Measurements from ENCODE around the gene SYK. TPM values are rescaled to one million over a fixed set of nuclear protein-coding genes. Genes with fewer than 3 reads are reported as not detected.
"Not testable (repeated sequence)": the region's sequence is repeated elsewhere in the genome, so short reads cannot be mapped to it uniquely, and the experiment has no call there.

SYK gene
- total RNA-seq, 1 experiment from 2014 or later: 9.4 TPM

DNA sequence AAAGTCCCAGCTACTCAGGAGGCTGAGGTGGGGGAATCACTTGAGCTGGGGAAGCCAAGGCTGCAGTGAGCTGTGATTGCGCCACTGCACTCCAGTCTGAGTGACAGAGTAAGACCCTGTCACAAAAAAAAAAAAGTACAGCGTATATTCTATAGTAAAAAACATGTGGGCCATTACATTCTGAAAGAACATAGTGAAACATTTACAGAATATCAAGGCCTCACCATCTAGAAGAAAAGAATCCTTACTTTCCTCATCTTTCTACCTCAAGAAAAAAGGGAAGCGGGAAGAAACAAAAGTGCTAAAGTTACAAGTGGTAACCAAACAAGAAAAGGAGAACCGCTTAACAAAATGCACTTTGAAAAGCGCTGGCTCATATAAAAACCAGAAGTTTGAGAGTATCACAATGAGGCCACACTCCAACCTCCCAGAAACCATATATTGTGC is 5.7 kb upstream of the SYK start:
- DNase-seq (ENCODE audit: low read depth): no peak

DNA sequence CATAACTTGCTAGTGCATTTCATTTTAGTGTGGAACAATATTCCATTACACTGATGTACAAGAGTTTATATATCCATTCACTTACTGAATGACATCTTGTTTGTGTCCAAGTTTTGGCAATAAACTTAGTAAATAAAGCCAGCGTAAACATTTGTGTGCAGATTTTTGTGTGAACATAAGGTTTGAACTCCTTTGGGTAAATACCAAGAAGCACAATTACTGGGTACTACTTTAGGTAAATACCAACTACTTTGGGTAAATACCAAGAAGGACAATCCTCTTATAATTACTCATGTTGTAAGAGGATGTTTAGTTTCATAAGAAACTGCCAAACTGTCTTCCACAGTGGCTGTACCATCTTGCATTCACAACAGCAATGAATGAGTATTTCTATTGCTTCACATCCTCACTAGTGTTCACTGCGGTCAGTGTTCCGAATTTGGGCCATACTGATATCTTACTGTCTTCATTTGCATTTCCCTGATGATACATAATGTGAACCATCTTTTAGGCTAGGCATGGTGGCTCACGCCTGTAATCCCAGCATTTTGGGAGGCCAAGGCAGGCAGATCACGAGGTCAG is 2.3 kb upstream of the SYK start:
- DNase-seq (ENCODE audit: low read depth): no peak

DNA sequence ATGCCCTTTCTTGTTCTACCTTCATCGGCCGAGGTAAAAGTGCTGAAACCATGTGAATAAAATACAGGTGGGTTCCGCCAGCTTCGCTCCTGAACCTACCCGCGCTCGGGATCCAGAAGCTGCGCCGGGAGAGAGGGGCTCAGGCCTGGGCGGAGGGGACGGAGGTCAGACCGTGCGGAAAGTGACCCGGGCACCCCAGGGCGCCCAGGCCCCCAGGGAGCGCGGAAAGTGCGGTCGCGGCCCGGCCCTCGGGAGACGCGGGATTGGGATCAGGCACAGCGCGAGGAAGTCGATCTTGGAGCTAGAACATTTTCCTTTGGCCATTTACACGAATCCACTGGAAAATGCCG is 329 bp downstream of the SYK start:
- peak; percentile 17 for DNase-seq (ENCODE audit: low read depth)

DNA sequence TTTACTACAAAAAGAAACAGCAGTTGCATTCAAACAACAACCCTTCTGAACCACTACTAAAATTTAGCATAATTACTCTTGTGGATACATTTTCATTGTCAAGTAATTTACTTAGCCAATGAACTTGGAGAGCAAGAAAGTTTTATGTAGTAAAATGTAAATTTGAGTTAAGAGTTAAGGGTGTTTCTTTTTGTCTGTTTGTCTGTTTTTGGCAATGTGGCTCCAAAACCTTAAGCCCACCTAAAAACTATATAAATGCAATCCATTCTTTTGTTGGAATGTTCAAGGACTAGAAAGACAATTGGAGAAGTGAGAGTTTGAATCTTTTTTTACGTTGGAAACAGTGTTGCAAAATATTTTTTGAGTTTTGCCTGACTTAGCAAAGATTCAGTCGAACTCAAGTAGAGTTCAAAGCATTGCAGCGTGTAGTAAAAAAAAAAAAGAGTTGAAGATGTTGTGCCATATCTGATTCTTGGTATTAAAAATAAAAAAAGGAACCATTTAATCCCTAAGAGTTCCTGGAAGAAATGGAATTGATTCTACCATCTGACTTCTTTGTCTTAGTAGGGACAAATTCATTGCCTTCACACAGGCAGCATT is 867 bp downstream of the SYK start:
- DNase-seq (ENCODE audit: low read depth): no peak

DNA sequence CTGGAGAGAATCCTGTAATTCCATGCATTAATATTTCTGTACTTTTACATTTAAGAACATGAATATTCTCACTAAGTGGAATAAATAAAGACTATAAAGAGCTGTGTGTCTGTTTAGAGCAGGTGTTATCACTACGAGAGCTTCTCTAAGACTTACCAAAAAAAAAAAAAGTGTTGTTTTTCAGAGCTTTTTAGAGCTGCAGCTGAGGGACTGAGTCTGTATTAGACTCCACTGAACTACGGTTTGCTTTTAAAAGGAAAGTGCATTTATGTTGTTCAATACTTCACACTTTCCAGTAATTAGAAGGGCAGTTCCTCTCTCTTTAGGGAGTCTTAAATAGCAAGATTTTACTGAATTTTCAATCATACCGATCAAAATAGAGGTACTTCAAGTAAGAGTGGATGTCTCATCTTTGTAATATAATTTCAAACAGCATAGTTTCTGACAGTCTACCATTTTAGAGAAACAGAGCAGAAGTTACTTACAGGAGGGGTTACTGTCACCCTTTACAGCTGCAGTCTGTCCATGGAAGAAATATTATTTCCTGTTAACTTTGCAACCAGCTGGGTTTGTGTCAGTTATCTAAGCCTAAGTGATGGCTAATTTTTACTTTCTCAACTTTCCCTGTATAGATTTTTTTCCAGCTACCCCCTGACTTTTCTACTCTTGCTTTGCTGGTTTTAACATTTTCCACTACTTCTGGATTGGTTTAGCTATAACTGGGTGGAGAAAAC is 2.4 kb downstream of the SYK start:
- DNase-seq (ENCODE audit: low read depth): no peak

DNA sequence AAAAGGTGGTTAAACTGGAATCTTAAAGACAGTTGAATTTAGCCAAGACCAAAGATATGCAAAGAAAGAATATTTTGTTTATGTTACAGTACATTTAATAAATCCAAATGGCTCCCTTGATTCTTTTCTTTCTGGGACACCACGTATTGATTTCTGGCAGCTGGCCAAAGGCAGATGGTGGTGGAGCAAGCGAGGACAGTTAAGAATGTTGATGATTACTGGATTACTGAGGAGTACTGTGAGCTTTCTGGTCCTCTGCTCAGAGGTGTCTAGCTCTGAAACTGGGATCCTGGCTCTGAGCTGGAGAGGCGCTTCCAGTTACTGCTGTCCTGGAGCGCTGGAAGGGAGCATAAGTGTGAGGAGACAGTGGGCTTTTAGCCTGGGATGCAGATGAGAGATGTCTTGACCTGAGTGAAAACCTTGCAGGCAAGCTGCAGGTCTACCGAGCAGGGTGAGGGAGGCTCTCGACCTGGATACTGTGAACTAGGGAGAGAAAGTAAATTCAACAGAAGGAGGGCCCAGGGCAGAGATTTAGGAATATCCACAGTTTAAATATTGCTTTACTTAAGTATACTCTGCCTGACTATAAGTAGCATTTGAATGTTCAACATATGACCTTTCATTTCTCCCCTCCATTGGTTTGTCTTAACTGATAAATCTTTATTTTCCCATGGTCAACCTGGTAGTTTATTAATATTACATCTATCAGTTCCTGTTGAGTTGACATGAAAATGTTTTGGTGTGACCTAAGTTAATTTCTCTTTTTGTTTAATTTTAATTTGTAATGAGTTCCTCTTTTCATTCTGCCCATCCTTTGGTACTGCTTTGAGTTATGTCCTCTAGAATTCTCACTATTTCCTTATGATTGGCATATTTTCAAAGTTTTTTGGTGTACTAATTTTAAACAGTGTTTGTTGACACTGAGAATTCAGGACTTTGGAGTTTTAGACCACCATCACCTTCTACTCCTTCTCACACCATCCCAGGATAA is 3.7 kb downstream of the SYK start:
- DNase-seq (ENCODE audit: low read depth): no peak

DNA sequence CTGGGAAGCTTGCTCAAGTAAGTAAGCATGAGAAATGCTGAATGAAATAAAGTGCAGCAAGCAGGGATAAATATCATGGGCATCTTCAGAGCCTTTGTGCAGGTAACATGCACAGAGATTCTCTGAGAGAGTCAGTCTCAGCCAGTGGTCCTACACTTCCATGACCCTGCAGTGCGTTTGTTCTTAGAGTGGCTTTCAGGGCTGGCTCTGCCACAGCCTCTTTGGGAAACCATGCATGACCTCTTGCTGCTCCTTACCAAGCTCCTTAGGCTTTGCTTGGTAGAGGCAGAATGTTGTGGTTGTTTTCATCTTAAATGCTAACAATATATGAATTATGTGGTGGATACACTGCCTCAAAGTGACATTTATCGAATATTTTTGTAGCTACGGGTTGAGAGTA is 5.4 kb downstream of the SYK start:
- no peak for DNase-seq (ENCODE audit: low read depth)

DNA sequence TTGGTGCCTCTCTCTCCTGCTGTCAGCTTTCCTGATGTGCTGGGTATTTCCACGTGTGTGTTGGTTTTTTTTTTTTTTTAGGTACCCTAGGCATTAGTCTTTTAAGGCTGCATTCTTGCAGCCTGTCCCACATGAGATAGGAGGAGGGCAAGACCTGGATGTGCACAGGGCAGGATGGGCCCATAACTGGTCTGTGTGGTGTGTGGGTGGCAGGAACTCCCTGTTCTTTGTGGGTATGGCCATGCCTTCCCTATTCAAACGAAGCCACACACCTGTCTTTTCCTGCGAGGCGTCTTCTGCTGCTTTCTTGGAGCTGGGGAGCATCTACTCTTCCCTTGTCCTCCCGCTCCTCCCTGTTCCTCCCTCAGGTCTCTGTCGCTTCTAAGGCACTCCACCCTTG is 6.8 kb downstream of the SYK start:
- DNase-seq (ENCODE audit: low read depth): no peak

DNA sequence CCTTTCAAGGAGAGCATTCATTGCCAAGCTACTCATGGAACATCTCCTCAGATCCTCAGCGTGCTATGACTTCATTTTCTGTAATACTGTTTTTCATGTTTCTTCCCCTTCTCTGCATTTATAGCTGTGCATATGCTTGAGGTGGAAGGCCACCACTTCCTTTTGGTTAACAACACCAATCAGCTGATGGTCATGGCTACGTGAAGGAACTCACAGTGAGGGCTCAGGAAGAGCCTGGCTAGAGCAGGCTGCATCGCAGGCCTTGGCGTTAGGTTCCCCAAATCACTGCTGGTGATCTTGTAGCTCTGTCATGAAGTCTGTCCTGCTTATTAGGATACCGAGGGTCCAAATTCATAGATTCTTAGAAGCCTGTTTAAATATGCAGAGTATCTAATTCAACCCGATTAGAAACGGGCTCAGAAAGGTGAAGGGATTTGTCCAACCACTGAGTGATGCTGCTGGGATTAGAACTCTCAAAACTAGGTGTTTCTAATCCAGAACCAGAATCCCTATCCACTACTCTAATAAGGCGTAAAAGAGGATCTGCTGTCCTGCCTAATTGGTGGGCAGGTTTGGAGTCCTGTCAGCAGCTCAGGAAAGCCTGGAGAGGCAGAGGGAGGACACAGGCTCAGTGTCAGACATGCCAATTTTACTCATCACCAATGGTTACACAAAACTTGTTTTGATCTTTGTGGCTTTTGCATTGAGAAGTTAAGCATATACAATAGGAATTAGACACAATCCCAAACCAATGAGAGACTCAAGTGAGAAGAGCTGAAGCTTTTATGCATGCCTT is 7.5 kb downstream of the SYK start:
- no peak for DNase-seq (ENCODE audit: low read depth)

DNA sequence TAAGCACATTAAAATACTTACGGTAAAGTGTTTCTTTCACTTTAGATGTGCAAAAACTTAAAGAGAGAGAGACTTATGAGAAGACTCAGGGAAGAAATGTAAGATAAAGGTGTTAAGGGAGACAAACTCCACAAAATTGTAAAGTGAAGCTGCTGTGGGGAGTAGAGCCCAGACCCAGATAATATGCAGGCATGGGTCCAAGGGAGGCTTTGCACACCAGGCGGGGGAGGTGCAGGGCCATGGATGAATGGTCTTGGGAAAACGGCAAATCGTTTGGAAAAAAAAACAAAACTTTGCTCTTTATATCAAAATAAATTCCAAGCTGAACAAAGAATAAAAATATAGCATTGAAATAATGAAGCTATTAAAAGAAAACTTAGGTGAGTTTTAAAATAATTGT is 9.1 kb downstream of the SYK start:
- peak; percentile 23 for DNase-seq (ENCODE audit: low read depth)

DNA sequence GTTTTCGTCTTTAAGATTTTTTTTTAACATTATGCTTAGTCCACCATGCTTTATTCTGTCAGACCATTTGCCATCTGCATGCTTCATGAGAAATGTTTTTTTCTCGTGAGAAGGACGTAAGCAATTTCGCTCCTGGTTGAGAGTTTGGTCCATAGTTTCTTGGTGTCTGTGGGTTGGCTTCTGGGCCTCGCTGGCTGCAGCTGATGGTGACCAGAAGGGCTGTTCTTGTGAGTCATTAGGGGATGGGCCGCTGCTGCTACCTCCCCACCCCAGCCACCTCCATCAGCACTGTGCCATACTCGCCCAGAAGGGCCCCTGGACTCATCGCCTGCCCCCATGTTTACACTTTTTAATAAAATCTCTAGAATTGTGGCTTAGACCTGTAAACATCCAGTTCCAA is 11.4 kb downstream of the SYK start:
- DNase-seq (ENCODE audit: low read depth): no peak

DNA sequence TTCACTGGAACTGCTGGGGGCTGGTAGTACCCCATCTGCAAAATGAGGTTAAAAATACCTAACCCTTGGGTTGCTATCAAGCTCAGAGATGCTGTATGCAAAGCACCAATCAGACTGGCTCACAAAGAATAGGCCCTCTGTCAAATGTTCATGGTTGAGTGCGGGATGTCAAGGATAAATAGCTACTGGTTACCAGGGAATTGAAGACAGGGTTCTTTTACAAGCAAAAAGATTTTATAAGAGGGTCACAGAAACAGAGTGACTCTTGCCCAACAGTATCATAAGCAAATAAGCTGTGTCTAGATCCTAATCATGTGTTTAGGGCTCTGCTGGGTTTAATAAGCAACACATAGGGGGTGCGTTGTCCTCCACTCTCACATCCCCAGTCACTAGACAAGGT is 11.9 kb downstream of the SYK start:
- no peak for DNase-seq (ENCODE audit: low read depth)

DNA sequence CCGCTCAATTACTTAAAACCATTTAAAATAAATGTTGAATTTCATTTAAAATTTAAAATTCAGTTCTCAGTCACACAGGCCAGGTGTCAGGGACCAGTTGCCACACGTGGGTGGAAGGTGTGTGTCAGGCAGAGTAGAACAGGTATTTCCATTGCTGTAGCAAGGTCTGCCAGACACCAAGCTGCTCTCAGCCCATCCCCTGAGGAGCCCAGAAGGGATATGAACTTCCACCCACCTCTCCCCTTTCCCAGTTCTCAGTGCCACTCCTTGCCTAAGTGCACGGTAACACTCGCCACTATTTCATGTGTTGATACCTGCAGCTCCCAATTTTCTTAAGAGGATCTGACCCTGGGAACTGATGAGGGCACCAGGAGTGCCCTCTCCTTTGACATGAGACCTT is 12.7 kb downstream of the SYK start:
- no peak for DNase-seq (ENCODE audit: low read depth)

DNA sequence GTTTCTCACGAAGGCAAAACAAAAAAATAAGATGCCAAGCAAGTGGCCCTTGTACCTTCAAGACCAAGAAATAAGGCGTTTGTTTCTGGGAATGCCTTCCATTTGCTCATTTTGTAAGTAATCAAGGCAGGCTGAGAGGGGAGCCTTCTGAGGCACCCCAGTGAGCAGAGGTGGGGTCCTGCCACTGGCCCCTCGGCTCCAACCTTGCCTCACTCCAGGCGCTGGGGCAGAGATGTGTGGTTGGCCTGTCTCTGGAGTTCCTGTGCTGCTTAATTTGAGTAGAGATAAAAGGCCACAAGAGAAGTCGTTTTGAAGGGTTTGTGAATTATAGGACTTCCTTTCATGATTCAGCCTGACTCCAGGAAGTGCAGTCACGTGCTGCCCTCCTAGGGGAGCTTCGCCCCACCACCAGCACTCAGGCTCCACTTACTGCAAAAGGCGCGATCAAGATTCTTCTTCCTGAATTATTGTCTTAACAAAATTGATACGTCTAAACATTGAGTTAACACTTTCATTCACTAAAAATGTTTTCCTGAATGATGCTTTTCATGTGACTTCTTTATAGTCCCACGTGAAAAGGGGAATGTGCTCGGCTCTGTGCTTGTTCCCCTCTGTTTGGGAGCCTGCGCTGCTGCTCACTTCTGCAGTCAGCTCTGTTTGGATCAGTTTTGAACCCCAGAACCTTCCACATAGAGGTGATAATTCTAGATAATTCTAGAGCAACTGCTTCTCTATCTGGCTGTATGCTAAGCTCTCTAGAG is 13.7 kb downstream of the SYK start:
- DNase-seq (ENCODE audit: low read depth): peak; percentile 82

DNA sequence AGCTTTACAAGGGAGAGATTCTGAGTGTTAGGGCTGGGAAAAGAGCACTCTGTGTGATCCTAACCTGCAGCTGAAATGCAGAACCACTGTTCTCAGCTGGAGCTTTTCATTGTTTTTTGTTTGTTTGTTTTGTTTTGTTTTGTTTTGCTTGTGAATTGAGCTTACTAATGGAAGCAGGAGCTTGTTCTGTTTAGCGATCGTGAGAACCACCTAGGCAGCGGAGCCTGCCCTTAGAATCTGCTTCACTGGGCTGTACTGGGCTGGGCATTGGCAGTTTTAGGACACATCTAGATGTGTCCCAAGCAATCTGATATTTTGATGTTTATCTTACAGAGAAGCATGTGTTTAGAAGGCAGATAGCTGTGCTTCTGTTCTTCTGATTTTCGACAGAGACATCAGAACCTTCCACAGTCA is 14.3 kb downstream of the SYK start:
- no peak for DNase-seq (ENCODE audit: low read depth)

DNA sequence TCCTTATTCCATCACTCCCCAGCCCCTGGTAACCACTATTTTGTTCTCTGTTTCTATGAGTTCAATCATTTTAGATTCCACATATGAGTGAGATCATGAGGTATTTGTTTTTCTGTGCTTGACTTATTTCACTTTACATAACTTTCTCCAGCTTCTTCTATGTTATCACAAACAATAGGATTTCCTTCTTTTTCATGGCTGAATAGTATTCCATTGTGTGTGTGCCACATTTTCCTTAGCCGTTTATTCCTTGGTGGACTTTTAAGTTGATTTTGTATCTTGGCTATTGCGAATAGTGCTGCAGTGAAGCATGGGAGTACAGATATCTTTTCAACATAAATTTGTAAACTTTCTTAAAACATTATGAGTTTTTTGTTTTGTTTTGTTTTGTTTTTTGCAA is 15.1 kb downstream of the SYK start:
- no peak for DNase-seq (ENCODE audit: low read depth)

DNA sequence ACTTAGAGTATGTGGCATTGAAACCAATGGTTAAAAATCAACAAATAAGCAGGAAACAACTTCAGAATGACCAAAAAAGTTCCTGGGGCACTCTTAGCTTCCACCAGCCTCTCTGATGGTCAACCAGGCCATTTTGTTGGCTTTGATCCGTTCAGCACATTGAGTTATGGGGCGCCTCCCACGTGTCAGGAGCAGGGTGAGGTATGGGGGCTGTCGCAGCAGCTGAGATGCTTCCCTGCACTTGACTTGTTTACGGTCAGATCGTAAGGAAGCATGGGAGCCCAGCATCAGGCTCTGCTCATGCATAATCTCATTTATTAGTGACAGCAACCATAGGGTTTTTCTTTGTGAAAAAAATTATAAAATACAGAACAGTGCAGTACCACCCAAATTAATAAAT is 16.7 kb downstream of the SYK start:
- no peak for DNase-seq (ENCODE audit: low read depth)

DNA sequence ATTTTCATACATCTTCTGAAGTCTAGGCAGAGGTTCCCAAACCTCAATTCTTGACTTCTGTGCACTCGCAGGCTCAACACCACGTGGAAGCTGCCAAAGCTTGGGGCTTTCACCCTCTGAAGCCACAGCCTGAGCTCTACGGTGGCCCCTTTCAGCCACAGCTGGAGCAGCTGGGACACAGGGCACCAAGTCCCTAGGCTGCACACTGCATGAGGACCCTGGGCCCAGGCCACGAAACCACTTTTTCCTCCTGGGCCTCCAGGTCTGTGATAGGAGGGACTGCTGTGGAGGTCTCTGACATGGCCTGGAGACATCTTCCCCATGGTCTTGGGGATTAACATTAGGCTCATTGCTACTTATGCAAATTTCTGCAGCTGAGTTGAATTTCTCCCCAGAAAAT is 18.8 kb downstream of the SYK start:
- not testable (repeated sequence) for DNase-seq (ENCODE audit: low read depth)

DNA sequence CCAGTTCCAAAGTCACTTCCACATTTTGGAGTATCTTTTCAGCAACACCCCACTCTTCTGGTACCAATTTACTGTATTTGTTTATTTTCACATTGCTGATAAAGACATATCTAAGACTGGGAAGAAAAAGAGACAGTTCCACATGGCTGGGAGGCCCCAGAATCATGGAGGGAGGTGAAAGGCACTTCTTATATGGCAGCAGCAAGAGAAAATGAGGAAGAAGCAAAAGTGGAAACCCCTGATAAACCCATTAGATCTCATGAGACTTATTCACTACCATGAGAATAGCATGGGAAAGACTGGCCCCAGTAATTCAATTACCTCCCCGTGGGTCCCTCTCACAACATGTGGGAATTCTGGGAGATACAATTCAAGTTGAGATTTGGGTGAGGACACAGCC is 19.6 kb downstream of the SYK start:
- DNase-seq (ENCODE audit: low read depth): not testable (repeated sequence)

DNA sequence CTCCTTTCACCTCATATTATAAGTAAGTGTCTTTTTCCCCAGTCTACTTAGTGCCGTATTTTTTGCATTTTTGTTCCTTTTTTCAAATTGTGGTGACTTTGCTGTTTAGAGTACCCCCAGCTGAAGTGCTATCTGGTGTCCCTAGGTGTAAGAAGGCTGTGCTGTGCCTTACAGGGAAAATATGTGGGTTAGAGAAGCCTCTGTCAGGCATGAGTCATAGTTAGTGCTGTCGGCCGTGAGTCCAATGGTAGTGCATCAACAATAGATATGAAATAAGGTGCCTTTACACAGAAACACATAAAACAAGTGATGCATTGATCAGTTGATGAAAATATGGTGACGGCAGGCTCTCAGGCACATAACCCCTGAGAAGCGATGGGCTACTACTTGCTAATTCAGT is 20.1 kb downstream of the SYK start:
- peak; percentile 60 for DNase-seq (ENCODE audit: low read depth)

DNA sequence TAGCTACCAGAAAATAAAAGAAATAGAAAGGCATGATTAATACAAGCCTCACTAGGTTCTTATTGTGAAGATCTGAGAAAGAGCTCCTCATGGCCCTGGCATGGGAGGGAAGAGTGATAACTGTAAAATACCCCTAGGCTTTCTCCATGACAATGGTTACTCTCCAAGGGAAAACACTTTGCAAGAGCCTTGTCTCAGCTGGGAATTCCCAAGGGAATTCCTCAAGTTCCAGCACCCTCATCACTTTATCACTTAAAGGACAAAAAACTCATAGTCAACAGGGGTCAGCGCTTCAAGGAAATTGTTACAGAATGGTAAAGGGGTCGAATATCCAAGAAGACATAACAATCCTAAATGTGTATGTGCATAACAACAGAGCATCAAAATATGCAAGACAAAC is 21.2 kb downstream of the SYK start:
- no peak for DNase-seq (ENCODE audit: low read depth)
